Kidney capillary endothelial cell (primary cell): ENCODE results near the gene CMC2.

Experiments
- DNase-seq: peaks from one replicate; pipeline ENCODE4 v3.0.0-alpha.2; 2018; ENCODE audit warnings: low spot score

CMC2 gene

DNA sequence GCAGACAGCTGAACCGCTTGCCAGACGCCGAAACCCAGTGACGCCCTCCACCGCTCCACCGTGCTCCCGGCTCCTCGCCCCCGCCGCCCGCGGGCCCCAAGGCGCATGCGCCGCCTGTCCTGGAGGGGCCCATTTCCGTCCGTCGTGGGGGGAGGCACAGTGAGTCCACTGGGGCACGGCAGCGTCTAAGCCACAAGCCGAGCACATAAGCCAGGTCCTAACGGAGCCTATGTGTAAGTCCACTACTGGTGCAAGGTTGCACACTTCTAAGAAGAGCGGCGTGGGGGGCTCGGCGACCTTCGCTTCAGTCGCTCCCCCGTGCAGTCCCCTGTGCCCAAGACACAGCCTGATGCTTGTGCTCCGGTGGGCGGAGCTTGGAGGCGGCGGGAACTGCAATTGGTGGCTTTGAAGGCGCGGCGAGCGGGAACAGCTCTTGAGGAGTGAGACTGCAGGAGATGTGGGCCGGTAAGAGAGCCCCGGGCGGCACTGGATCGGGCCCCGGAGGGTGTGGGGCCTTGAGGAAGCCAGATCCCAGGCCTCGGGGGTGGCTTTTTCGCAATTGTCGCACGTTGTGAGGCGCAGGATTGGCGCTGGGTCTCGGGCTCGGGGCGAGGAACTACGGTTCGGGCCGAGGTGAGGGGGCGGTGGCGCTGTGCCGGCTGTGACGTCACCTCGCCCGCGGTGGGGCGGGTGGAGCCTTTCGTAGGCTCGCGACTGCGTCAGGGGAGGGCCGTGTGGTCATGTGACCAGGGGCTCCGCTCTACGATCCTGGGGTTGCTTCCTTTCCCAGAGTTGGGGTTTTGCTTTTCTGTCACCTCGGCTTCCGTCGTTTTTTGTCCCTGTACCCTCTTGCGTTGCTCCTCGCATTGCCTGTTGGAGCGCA, at the start of gene CMC2, which contains the start of gene CENPN:
Gene CMC2, minus strand, starts transcription at position 73 of the 883 bp plus-strand sequence. CDS start 9,491 bp downstream, outside the sequence.
Gene CENPN, plus strand, starts transcription at position 402 of the 883 bp plus-strand sequence. CDS start 4,726 bp downstream, outside the sequence.
- DNase-seq: peak; percentile 97

DNA sequence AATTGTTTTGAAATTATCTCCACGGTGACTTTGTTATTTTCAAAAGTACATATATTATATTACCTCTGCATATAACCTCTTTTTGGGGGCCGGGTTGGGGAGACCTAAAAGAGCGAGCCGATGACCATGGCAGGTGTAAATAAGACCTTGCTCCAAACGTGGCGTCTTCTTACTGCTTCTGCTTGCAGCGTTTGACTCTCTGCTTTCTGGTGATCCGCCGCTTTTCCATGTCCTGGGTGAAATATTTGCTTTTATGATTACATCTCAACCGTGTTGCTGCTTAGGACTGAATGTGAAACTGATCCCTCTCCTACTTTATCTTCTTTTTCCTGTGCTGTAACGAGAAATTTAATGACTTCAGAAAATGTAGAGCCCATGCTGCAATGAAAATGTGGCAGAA, 47.1 kb upstream of the CMC2 start:
- DNase-seq: no peak

DNA sequence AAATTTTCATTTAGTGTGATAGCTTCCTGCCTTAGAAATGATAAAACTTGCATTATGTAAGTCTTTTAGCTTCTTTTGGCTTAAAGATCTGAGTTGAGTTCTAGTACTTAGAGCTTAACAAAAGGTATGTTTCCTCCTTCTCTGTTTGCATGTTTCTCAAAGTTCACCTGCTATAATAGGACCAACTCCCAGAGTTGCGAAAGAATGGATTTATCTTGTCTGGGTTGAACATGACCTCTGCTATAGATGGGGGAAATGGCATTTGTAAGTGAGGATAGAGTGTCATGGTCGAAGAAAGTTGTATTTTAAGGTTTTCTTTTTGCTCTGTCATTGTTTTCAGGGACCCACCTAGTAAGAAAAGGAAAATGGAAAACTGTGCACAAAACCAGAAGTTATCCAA, 36.1 kb upstream of the CMC2 start:
- DNase-seq: no peak

DNA sequence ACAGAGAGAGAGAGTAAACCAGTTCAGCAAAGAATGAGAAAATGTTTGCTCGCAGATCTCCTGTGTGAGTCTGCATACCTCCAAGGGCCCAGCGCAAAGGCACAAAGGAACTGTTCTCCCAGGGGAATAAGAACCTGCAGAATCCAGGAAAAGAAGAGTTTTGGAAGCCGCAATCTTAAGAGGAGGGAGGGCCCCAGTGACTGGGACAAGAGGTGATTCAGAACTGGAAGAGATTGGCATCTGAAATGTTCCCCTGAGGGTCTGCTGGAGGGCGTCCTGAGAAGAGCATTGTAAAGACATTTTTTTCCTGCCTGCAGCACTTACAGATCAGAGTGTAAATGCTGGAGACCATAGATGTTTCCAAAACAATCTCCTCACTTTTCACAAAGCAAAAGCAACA, 35.0 kb upstream of the CMC2 start:
- no peak for DNase-seq

DNA sequence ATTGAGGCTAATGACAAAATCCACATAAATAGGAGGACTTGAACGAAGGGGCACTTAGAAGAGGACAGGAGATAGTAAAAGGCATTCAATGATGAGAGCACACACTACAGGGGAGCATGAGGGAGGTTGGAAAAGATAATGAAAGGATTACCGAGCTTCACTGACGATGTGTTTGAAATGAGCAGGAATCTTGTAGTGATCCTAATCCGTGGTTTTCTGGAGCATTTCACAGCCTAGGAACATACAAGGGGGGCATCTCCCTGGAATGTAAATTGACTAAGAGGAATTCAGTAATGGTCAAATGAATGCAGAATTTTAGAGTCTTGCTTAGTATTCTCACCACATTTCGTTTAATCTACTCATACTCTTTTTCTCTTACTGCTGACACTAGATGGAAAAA, 34.2 kb upstream of the CMC2 start:
- no peak for DNase-seq

DNA sequence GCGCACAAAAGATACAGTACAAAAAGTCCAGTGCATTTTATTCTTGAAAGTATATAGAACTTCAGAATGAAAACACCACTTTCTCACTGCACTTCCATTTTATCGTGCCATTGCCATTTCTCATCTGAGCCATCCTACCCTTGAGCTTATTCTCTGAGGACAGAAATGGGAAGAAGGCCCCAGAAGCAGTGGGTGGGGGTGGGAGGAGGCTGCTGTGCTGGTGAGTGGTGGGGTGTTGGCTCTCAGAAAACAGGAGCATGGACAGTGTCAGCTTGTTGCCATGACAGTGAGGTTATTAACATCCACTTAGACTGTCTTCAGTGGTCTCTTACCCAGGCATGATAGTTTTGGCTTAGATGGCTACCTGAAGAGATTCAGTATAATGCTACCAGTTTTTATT, 33.4 kb upstream of the CMC2 start:
- DNase-seq: no peak

DNA sequence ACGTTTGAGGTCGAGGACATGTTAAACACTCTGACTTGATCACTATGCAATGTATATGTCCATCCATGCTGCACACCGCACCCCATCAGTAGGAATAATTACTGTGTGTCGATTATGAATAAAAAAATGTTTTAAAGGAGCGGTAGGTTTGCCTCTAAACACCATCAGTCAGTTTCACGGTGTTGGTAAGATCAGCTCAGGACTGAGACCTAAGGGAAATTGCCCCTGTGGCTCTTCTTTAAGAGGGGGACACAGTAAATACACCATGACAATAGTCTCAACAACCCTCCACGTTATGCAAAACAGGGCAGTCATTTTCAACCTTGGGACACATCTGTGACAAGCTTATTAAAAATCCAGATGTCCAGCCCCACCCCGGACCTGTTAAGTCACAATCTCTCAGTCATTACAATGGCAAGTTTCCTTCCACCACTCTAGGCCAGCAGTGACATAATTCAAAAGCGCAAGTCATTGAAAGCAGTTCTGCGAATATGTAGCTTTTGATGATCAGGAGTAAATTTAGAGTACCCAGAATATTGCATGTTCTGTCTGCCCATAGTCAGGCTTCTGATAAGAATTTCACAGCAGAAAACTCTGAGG, 30.2 kb upstream of the CMC2 start:
- peak; percentile 40 for DNase-seq

DNA sequence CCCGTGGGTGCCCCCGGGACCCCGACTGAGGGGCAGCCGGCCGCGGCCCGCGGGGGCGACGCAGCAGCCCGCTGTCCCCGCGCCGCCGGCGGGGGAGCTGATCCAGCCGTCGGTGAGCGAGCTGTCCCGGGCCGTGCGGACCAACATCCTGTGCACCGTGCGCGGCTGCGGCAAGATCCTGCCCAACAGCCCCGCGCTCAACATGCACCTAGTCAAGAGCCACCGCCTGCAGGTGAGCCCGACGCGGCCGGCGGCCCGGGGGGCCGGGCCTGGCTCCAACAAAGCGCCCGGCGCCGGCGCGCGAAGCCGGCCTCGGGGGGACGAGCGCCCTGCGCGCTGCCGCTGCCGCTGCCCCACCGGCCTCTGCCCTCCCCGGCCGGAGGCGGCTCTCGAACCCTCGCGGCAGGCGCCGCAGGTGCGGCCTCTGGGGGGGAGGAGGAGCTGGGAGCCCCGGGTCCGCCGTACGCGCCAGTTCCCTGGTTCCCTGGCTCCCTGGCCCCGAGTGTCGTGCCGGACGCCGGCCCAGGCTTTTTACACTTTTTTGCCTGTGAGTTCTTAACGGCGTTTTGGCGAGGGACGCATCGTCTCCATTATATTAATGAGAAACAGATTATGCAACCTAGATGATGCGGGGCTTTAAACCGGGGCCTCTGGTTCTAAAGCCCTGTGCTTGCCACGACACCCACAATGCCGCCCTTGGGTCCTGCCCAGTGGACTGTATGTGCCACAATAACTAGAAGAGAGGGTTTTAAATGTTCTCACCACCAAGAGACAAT, 29.5 kb upstream of the CMC2 start:
- DNase-seq: peak; percentile 21

DNA sequence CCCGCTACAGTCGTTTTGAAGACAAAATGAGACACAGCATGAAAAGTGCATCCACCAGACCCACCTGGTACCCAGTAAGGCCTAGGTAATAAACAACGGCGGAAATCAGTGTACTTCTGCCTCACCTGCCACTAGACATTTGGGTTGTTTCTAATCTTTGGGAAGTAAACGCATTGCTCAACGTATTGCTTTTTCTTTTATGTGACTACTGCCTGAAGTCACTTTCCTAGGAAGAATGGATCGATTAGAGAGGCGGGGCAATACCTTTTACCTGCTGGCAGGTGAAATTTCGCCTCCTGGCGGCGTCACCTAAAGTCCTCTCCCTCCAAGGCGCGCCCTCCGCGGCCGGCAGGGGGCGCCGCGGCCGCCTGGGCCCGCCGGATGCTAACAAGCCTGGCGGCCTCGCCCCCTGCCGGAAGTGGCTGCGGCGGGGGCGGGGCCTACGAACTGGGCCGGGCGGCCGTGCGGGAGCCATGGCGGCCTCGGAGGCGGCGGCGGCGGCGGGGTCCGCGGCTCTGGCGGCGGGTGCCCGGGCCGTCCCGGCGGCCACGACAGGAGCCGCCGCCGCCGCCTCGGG, 28.8 kb upstream of the CMC2 start, which contains the start of gene ATMIN:
Gene ATMIN, plus strand, starts transcription at position 445 of the 577 bp plus-strand sequence. Its CDS starts 29 bp downstream, at position 474.
- DNase-seq: peak; percentile 84

DNA sequence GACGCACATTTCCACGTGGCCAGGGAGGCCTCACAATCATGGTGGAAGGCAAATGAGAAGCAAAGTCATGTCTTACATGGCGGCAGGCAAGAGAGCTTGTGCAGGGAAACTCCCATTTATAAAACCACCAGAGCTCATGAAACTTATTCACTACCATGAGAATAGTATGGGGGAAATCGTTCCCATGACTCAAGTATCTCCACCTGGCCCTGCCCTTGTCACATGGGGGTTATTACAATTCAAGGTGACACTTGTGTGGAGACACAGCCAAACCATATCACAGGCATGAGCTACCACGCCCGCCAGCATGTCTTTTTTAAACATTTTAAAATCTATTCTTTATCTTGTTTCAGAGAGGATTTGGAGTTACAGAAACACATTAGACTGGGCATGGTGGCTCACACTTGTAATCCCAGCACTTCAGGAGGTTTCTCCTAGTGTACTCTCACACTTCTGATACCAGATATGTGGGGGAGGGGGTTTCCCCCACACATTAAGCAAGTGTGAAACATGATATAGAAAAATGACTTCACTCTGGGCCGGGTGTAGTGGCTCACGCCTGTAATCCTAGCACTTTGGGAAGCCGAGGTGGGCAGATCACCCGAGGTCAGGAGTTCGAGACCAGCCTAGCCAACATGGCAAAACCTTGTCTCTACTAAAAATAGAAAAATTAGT, 23.4 kb upstream of the CMC2 start:
- DNase-seq: no peak

DNA sequence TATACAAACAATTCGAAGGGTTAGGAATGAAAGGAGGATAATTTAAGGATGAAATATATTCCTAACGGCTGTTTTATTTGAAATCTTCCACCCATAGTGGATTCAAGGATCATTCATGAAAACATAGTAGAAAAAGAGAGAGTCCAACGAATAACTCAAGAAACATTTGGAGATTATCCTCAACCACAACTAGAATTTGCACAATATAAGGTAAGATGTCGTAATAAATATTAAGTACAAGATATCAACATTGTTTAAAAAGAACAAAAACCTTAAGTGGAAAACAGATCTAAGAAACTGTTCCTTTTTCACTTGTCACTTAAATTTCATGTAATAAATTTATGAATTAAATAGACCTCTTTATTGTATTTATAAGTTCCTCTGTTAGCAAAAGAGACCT, 19.7 kb upstream of the CMC2 start:
- DNase-seq: no peak

DNA sequence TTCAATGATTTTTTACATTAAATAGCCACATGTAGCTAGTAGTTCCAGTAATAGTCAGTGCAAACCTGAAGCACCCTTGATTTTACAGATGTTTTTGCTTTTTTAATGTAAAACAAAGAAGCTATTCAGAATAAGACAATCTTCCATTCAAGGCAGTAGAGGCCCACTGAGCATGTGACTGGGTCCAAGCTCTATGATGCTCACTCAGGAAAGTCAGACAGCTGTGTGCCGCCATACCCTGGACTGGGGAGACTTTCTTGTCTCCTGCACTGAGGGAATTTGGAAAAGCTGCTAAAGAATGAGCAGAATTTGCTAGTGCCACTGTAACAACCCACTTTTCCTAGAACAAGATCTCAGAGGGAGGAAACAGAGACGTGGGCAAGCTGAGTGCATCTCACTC, 11.8 kb upstream of the CMC2 start:
- DNase-seq: no peak

DNA sequence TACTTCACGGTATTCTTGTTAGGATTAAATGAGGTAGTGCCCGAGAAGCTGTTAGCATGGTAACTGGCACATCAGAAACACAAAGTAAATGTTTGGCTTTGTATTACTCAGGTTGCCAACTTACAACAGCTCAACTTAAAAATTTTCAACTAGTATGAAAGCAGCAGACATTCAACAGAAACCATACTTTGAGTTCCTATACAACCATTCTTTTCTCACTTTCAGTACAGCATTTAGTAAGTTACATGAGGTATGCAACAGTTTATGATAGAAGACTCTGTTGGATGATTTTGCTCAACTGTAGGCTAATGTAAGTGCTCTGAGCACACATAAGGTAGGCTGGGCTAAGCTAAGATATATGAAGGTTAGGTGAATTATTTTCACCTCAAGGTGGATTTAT, 8.0 kb upstream of the CMC2 start:
- DNase-seq: no peak

DNA sequence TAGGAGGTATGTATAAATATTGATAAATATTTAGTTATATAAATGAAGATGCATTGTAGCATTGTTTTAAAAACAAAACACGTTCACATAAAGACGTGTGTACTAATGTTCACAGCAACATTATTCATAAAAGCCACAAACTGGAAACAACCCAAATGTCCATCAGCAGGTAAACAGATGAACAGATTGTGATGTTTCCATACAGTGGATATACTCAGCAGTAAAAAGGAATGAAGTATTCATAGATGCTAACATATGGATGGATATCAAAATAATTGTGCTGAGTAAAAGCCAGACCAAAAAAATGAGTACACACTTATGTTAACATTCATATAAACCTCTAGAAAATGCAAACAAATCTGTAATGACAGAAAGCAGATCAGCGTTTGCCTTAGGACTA, 6.3 kb upstream of the CMC2 start:
- DNase-seq: no peak

DNA sequence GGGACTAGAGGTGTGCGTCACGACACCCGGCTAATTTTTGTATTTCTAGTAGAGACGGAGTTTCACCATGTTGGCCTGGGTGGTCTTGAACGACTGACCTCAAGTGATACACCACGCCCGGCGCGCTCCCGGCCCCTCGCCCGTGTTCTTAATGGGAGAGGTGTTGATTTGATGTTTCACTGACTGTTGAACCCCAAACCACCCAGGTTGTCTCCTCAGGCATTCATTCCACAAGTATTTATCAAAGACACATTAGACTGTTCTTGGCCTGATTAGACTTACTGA, 1.8 kb upstream of the CMC2 start:
- no peak for DNase-seq

DNA sequence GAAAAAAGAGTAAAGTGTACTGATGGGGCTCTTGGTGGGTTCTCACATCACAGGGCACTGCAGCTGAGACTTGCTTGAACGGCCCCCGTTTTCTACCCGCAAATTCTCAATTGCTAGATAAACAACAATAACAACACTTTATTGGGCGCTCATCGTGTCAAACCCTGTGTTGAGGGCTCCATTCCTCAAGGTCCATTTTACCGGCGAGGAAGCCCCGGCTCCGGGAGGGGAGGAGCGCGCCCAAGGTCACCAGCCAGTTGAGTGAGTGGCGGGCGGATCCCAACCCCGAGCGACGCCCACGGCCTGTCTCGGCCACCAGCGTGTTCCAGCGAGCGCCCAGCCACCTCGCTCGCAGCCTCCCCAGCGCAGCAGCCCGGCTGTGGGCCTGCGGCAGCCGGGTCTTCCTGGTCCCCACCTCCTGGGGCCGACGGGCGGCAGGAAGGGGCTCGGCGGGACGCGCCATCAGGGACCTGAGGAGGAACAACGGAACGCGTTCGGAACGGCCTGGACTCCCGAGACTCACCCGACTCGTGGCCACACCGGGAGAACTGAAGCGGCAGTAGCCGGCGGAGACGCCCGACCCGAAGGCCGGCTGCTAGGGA, 373 bp downstream of the CMC2 start:
- peak; percentile 57 for DNase-seq

DNA sequence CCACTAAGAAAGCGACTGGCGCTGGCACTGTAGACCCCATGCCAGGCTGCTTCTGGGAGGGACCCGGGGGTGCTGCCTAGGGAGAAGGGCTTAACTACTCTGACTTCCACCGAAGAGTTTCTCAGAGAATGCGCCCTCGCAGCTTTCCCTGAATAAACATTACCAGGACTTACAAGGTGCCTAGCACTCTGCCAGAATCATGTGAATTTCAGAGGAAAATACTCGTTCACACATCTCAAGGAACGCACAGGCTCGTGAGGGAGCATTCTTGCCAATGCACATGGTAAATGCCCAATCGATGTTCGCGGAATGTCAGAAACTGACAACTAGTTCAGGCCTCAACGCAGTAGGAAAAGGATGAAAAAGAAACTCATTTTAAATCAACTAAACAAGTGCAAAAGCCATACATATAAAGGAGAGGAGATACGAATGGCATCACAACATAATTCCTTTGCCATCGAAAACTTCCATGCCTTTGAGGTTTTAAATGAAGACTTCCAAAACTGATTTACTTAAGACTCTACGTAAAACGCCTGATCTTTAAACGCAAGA, 999 bp downstream of the CMC2 start:
- peak; percentile 27 for DNase-seq

DNA sequence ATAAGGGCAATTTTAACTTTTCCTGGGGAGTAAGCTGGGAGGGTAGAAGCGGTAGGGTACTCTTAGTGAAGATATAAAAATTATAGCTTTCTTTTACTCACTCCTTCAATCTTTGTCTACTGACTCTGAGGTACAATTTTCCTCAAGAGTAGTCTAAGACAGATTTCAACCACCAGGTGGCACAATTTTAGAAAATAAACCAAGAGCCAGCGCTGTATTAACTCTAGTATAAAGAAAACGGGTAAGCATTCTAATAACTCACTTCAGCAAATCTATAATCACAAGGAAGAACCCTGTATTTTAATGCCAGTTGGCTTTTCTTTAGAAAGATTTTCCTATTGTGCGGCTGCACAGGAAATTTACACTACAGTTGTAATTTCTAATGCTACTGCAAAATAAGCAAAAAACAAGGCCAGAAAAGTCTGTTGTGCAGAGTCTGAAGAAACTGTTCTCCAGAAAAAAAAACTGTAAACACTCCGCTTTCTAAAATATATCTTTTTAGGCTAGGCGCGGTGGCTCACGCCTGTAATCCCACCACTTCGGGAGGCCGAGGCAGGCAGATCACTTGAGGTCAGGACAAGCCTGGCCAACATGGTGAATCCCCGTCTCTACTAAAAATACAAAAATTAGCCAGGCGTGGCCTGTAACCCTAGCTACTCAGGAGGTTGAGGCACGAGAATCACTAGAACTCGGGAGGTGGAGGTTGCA, 1.9 kb downstream of the CMC2 start:
- peak; percentile 63 for DNase-seq

DNA sequence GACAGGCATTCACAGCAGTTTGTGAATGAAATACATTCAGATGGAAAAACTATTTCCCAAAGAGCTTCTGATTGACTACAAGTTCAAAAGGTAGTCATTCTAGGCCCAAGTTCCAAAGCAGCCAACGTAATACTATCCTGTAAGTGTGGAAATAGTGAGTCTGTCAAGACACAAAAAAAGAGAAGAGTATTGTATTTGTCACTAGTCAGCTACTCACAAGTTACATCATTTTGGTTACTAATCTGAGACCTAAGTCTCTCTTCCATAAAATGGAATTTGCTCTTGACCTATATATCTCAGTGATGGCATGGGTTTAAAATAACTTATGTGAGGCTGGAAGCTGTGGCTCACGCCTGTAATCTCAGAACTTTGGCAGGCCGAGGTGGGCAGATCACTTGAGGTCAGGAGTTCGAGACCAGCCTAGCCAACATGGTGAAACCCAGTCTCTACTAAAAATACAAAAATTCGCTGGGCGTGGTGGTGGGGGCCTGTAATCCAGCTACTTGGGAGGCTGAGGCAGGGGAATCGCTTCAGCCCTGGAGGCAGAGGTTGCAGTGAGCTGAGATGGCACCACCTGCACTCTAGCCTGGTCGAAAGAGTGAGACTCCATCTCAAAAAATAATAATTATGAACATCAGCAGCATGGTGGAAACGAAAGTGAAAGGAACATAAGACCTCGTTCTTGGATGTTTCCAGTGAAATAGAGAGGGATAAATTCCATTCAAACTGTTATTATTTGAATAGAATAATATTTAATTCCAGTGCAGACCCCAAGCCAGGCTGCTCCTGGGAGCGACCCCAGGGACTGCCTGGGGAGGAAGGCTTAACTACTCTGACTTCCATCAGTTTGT, 2.9 kb downstream of the CMC2 start:
- no peak for DNase-seq

DNA sequence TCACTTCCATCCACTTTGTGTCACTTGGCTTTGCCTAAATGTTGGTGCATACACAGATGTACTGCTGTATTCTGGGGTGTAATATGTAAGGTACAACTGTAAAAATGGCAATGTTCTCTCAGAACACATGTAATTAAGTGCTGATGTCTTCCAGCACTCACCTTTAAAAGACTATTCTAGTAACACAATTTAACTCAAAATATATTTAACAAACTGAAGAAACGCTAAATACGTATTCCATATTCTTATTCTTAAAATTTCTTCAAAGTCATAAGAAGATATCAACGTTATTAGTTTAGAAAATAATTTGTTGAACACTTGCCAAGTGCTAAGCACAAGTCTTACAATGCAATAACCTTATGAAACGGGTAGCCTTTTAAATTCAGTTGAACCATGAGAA, 3.6 kb downstream of the CMC2 start:
- no peak for DNase-seq
